Endothelial cell of umbilical vein (primary cell): ENCODE measurements around the gene TLNRD1. TPM values are rescaled to one million over a fixed set of nuclear protein-coding genes. Genes with fewer than 3 reads are reported as not detected.

Experiments
- BruUV-seq: library from RNA; stranded (reverse); fragments of 400-500 nt; replicated peaks from 2 replicates; lab custom pipeline; 2021; lab: Mats Ljungman, UMichigan
- CTCF ChIA-PET: fragments of 300-600, 350-600 bp; sonication (Branson Sonifier 250); formaldehyde crosslinking; loops from one replicate; lab custom pipeline; 2021; ENCODE audit warnings: antibody characterized with exemption, inconsistent platforms; lab: Charles Lee
- POLR2A ChIA-PET: fragments of 300-600, 350-600 bp; sonication (Branson Sonifier 250); formaldehyde crosslinking; loops from one replicate; lab custom pipeline; 2021; ENCODE audit warnings: antibody characterized with exemption, inconsistent platforms; lab: Charles Lee
- DNase-seq: peaks from one replicate; pipeline ENCODE4 v3.0.0-alpha.2; 2011; ENCODE audit warnings: low read depth, low spot score
- FAIRE-seq: peaks from 2 replicates; lab custom pipeline; 2011; peaks lifted over from hg19 to GRCh38; lab: Jason Lieb, UNC
- H2AFZ ChIP-seq: 2 replicates; pipeline ENCODE4 v1.6.0; 2012; ENCODE audit warnings: low read depth, low read length, control low read depth, inconsistent platforms
- H3K27ac ChIP-seq: 2 replicates; pipeline ENCODE4 v1.5.1; 2011; ENCODE audit warnings: low read depth, mild to moderate bottlenecking, control low read depth, low read length, moderate library complexity; ENCODE audit not compliant: insufficient read depth
- H3K27me3 ChIP-seq, 2 experiments: 2 replicates each; pipeline versions ENCODE4 v1.6.0 to v1.6.1; 2011; ENCODE audit warnings: low read length in 2 of 2, mixed read lengths in 1 of 2; ENCODE audit not compliant: control insufficient read depth in 2 of 2, insufficient read depth in 2 of 2
- H3K36me3 ChIP-seq, 2 experiments: 2 replicates in 1 of 2; 3 replicates in 1 of 2; pipeline ENCODE4 v1.5.1; 2011; ENCODE audit warnings: low read length in 2 of 2, mild to moderate bottlenecking in 1 of 2, moderate library complexity in 1 of 2; ENCODE audit not compliant: control insufficient read depth in 2 of 2, insufficient read depth in 2 of 2; ENCODE audit errors: extremely low read depth in 1 of 2
- H3K4me1 ChIP-seq: 3 replicates; pipeline ENCODE4 v1.5.1; 2011; ENCODE audit warnings: mild to moderate bottlenecking, low read length; ENCODE audit not compliant: control insufficient read depth, insufficient read depth; ENCODE audit errors: extremely low read depth
- H3K4me2 ChIP-seq: 2 replicates; pipeline ENCODE4 v1.6.1; 2011; ENCODE audit warnings: low read length, control low read depth, mixed read lengths; ENCODE audit not compliant: insufficient read depth
- H3K4me3 ChIP-seq, 3 experiments: fragments of 200-600 bp in 1 of 3; sonication (generic), shearing (Covaris generic) in 1 of 3; replicated peaks in 1 of 3; 2 replicates each; pipeline ENCODE4 v1.5.1; 2011 to 2016; ENCODE audit warnings: control low read depth in 3 of 3, low read length in 3 of 3, mild to moderate bottlenecking in 2 of 3, inconsistent platforms in 1 of 3, low read depth in 1 of 3, moderate library complexity in 1 of 3; ENCODE audit not compliant: insufficient read depth in 1 of 3
- H3K79me2 ChIP-seq: 2 replicates; pipeline ENCODE4 v1.6.0; 2012; ENCODE audit warnings: low read length, inconsistent platforms; ENCODE audit not compliant: control insufficient read depth, insufficient read depth
- H3K9ac ChIP-seq: replicated peaks from 2 replicates; pipeline ENCODE3; 2011; ENCODE audit warnings: low read length, control low read depth; ENCODE audit not compliant: insufficient read depth; ENCODE audit errors: extremely low read depth
- H3K9me1 ChIP-seq: replicated peaks from 3 replicates; pipeline ENCODE4 v1.6.0; 2011; ENCODE audit warnings: mild to moderate bottlenecking, low read length; ENCODE audit not compliant: control insufficient read depth, insufficient read depth; ENCODE audit errors: extremely low read depth
- H3K9me3 ChIP-seq: replicated peaks from 2 replicates; pipeline ENCODE4 v1.5.1; 2012; ENCODE audit warnings: low read length, inconsistent platforms; ENCODE audit not compliant: control insufficient read depth, insufficient read depth
- H4K20me1 ChIP-seq: replicated peaks from 2 replicates; pipeline ENCODE3; 2011; ENCODE audit warnings: mild to moderate bottlenecking, low read length; ENCODE audit not compliant: control insufficient read depth, insufficient read depth; ENCODE audit errors: extremely low read depth
- CTCF ChIP-seq, 2 donors: IDR thresholded peaks; 1 replicate in 1 of 2; 2 replicates in 1 of 2; pipeline ENCODE4 v1.5.1; 2011; ENCODE audit warnings: low read length in 2 of 2, mild to moderate bottlenecking in 2 of 2, moderate library complexity in 2 of 2, control low read depth in 1 of 2, inconsistent platforms in 1 of 2, low read depth in 1 of 2; ENCODE audit not compliant: insufficient read depth in 1 of 2; ENCODE audit errors: extremely low read depth in 1 of 2
- FOS ChIP-seq: IDR thresholded peaks from 2 replicates; pipeline ENCODE4 v1.6.1; 2011; ENCODE audit warnings: mild to moderate bottlenecking, low read length, moderate library complexity, borderline replicate concordance; ENCODE audit not compliant: insufficient read depth
- MAX ChIP-seq: IDR thresholded peaks from 2 replicates; pipeline ENCODE4 v1.6.1; 2011; ENCODE audit not compliant: insufficient read depth, insufficient read length
- POLR2A ChIP-seq: IDR thresholded peaks from 2 replicates; pipeline ENCODE4 v1.6.1; 2012; ENCODE audit warnings: low read depth, mild to moderate bottlenecking, control low read depth, low read length
- dilution Hi-C: fragments of 300-500 bp; cut with MboI; formaldehyde crosslinking; loops from one replicate; pipeline ENCODE4 v1.15.0; 2019; ENCODE audit warnings: low sequenced_read_pairs; ENCODE audit not compliant: extremely low pct_ligation_motif_present
- intact Hi-C: fragments of 100-400 bp; cut with micrococcal nuclease; formaldehyde crosslinking; loops from one replicate; pipeline ENCODE4 v1.10.0; 2022
- polyA plus RNA-seq, 4 experiments: library from polyadenylated mRNA; depleted of rRNA in 3 of 4; stranded (reverse) in 3 of 4; unstranded in 1 of 4; fragments of >200 nt; gene quantifications; 2 replicates each; pipeline versions ENCODE4 v1.2.1 to v1.2.3, GENCODE V29; 2011 to 2012; ENCODE audit warnings: missing spikeins in 1 of 4
- total RNA-seq: library from RNA; stranded (reverse); gene quantifications from 2 replicates; pipeline ENCODE4 v1.2.3, GENCODE V29; 2021

TLNRD1 gene
- total and polyA plus RNA-seq, 2 donors (not counting 3 experiments of a cell fraction or from before 2014, with no cell fraction given) = 17.8 to 33.0 TPM

GRCh38 chr15:80970018-80970657, 30.6 kb upstream of the TLNRD1 start:
- Histone ChIP-seq H4K20me1 (no peaks in the 10 kb centered on the region), H2AFZ (no peak overlapping the region), H3K4me1 (no peaks in the 10 kb centered on the region), H3K4me2 (no peak overlapping the region), H3K79me2 (no peaks in the 10 kb centered on the region), H3K9me1 (no peaks in the 10 kb centered on the region), H3K4me3 (no peak overlapping the region), H3K27me3 (no peaks in the 10 kb centered on the region), H3K27ac (no peak overlapping the region), H3K9me3 (no peaks in the 10 kb centered on the region), H3K36me3 (peaks cover 0 to 6% of the 10 kb centered on the region in 2 experiments), H3K9ac (no peak overlapping the region)
- no TSS peak for BruUV-seq
- FAIRE-seq = peak; percentile 95
- dilution Hi-C loops = no loop called here
- ChIA-PET CTCF (interaction anchor here (0.5 to 6.5 kb wide), 56 partner anchors 8 to 552 kb away, joined by 3 to 101 read pairs (median 5); partner anchors contain the start of genes ABHD17C, CEMIP and MESD), POLR2A (no interaction called here)
- TF ChIP-seq CTCF (IDR thresholded peaks at IDR 0.05; ENCODE audit: extremely low read depth in 1 of 2, insufficient read depth in 1 of 2, low read depth in 1 of 2, low read length in 2 of 2) (peak; percentile 59 to 61), POLR2A (no peak), FOS (no peak), MAX (peak; percentile 6)
- DNase-seq = peak; percentile 64
- intact Hi-C loops = loop anchor here (1.0 to 5.0 kb wide), 7 partner anchors 35 to 551 kb away; partner anchors contain the start of gene CEMIP
